Measurements from ENCODE around the gene PCP4L1. TPM values are rescaled to one million over a fixed set of nuclear protein-coding genes. Genes with fewer than 3 reads are reported as not detected.

The PCP4L1 gene
- total RNA-seq, 1 experiment from 2014 or later = not detected

- Histone ChIP-seq H3K4me2 (ENCODE audit: low read length) (no peak overlapping the region), H3K27me3 (ENCODE audit: insufficient read depth, low read length) (no peaks in the 10 kb centered on the region), H2AFZ (ENCODE audit: low read depth, low read length, poor library complexity, severe bottlenecking) (no peak overlapping the region), H4K20me1 (ENCODE audit: insufficient read depth) (no peaks in the 10 kb centered on the region), H3K9me2 (ENCODE audit: insufficient read depth) (0 out of 2 replicates have a peak, but pooled peaks cover 3% of the 10 kb centered on the region), H3K36me3 (ENCODE audit: control insufficient read depth in 1 of 2, insufficient read depth in 2 of 2, low read length in 2 of 2) (no peaks in the 10 kb centered on the region), H3K4me3 (replicated peaks in 1 of 2; ENCODE audit: low read depth in 1 of 2, low read length in 2 of 2) (no peak overlapping the region), H3K4me1 (ENCODE audit: control insufficient read depth in 1 of 2, insufficient read depth in 2 of 2, low read length in 2 of 2) (peaks cover 10 to 18% of the 10 kb centered on the region in 2 experiments; a peak in 3 of 4 replicates), H3K9ac (ENCODE audit: low read length) (no peak overlapping the region), H3K27ac (ENCODE audit: low read depth, low read length) (no peak overlapping the region), H3K9me3 (ENCODE audit: control insufficient read depth in 1 of 2, insufficient read depth in 1 of 2, low read depth in 1 of 2, low read length in 2 of 2) (no peaks in the 10 kb centered on the region), H3K79me2 (ENCODE audit: insufficient read depth, low read length) (no peaks in the 10 kb centered on the region)
- BruUV-seq (replicated peaks) = no TSS peak
- ATAC-seq = no peak
- TF ChIP-seq EGR1 (IDR thresholded peaks at IDR 0.05; ENCODE audit: low read depth) = no peak
- no peak for TF ChIP-seq POLR2AphosphoS5 (IDR thresholded peaks at IDR 0.05; ENCODE audit: low read depth, low read length)
- no peak for TF ChIP-seq SRF (IDR thresholded peaks at IDR 0.05; ENCODE audit: low read depth)
- TF ChIP-seq CTCF (IDR thresholded peaks at IDR 0.05 in 2 of 3, conservative IDR thresholded peaks at IDR 0.05 in 1 of 3; ENCODE audit: borderline replicate concordance in 1 of 3, insufficient read depth in 1 of 3, low read depth in 2 of 3, low read length in 2 of 3) = no peak
- TF ChIP-seq POLR2A (IDR thresholded peaks at IDR 0.05; ENCODE audit: borderline replicate concordance, extremely low read depth, insufficient read depth, insufficient read length) = no peak
- TF ChIP-seq SP1 (IDR thresholded peaks at IDR 0.05; ENCODE audit: low read depth) = no peak
- TF ChIP-seq REST (IDR thresholded peaks at IDR 0.05; ENCODE audit: low read depth) = no peak
- no peak for TF ChIP-seq ZNF274 (IDR thresholded peaks at IDR 0.05; ENCODE audit: low read depth, low read length)
- no peak for TF ChIP-seq MAX (IDR thresholded peaks at IDR 0.05)
- TF ChIP-seq TCF7L2 (IDR thresholded peaks at IDR 0.05; ENCODE audit: borderline replicate concordance, extremely low read depth, insufficient read depth, insufficient read length) = no peak
- TF ChIP-seq EZH2phosphoT487 (IDR thresholded peaks at IDR 0.05; ENCODE audit: borderline replicate concordance) = no peak
- no peak for TF ChIP-seq YY1 (IDR thresholded peaks at IDR 0.05; ENCODE audit: extremely low read depth, insufficient replicate concordance, low read depth, low read length)
- no peak for TF ChIP-seq CBX3 (IDR thresholded peaks at IDR 0.05; ENCODE audit: low read depth)
- TF ChIP-seq ELF1 (IDR thresholded peaks at IDR 0.05; ENCODE audit: borderline replicate concordance, low read depth) = no peak
- no peak for TF ChIP-seq SIN3A (IDR thresholded peaks at IDR 0.05; ENCODE audit: low read depth)
- TF ChIP-seq ZBTB33 (IDR thresholded peaks at IDR 0.05; ENCODE audit: extremely low read depth, insufficient replicate concordance, low read length) = no peak
- TF ChIP-seq RAD21 (IDR thresholded peaks at IDR 0.05; ENCODE audit: low read depth) = no peak
- CTCF ChIA-PET = interaction anchor here (1.3 kb wide), 1 partner anchor 20 kb away, joined by 4 read pairs; the partner anchor contains the start of gene NDUFS2
- RAD21 ChIA-PET (ENCODE audit: low non-redundant PET in 1 of 2, low total read pairs in 2 of 2, uncharacterized antibody in 2 of 2, unreplicated experiment in 2 of 2) = no interaction called here
- no peak for DNase-seq (ENCODE audit: low read depth, low spot score)
- POLR2A ChIA-PET = no interaction called here
- intact Hi-C loops (cut with micrococcal nuclease) = no loop called here
These were observed 36.1 kb upstream of the PCP4L1 start for GRCh38 chr1:161222175-161223019.

Measured in HCT116 (cell line).